Mucosa of descending colon (tissue), 3 donors: ENCODE data around the gene KRT25. TPM values are rescaled to one million over a fixed set of nuclear protein-coding genes. Genes with fewer than 3 reads are reported as not detected.

Source experiments
- ATAC-seq: fragments of 200-7000 bp; cut with Tn5 transposase; one replicate; pipeline ENCODE4 v1.9.1; 2020; ENCODE audit warnings: mild to moderate bottlenecking, moderate library complexity
- DNase-seq, 3 donors: peaks; one replicate each; pipeline ENCODE4 v3.0.0-alpha.2; 2020
- H3K36me3 ChIP-seq: fragments of 200-600 bp; one replicate; pipeline ENCODE4 v1.8.0; 2021; ENCODE audit warnings: low read depth, mild to moderate bottlenecking
- H3K4me1 ChIP-seq: fragments of 200-600 bp; one replicate; pipeline ENCODE4 v1.8.0; 2021; ENCODE audit warnings: low read depth, mild to moderate bottlenecking
- H3K4me3 ChIP-seq: fragments of 200-600 bp; one replicate; pipeline ENCODE4 v1.8.0; 2021; ENCODE audit warnings: mild to moderate bottlenecking
- H3K9me3 ChIP-seq: fragments of 200-600 bp; one replicate; pipeline ENCODE4 v1.8.0; 2021; ENCODE audit warnings: mild to moderate bottlenecking
- CTCF ChIP-seq: fragments of 200-600 bp; IDR thresholded peaks from one replicate; pipeline ENCODE4 v1.8.0; 2022; ENCODE audit warnings: antibody characterized with exemption, mild to moderate bottlenecking
- intact Hi-C, 2 donors: fragments of 100-400 bp; cut with DNase I in 1 of 2; cut with micrococcal nuclease in 1 of 2; formaldehyde crosslinking; loops; one replicate each; pipeline versions ENCODE4 v1.11.0 to v1.11.1; 2022; cut with DNase I, micrococcal nuclease
- total RNA-seq, 3 donors: library from RNA; stranded (reverse); fragmentation: NEBNext Ultra II Directional in 2 of 3; extraction: Animal tissue kit (Norgen Biotek cat#: 25700) in 2 of 3; gene quantifications; one replicate each; pipeline versions ENCODE4 v1.2.1 to v1.2.4, GENCODE V29; 2021 to 2023
- donor health status: DM: no; HTN: no; CAD: no; lungs with moderate emphysema.
- donor health status: DM: no; HTN: no; CAD: no.
- donor health status: DM: no; HTN: yes; CAD: no.

Gene KRT25
- total RNA-seq, 3 donors from 2014 or later, result not detected

DNA sequence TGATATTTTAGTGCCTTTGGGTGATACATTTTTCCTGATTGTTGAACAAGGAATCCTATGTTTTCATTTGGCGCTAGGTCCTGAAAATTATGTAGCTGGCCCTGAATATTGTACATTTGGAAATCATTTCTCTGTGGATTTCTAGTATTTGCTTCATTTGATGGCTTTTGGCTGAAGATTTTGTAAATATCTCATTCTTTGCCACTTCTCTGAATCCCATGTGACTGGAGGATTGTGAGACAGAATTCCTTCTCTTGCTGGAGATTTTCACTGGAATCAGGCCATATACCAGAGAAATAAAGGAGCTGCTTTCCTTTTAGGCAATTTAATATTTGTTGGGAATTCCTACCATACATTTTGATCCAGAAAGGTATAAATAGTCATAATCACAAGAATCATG lies 36.0 kb upstream of the KRT25 start:
- Histone ChIP-seq H3K4me3 (no peak overlapping the region), H3K4me1 (no peaks in the 10 kb centered on the region), H3K9me3 (no peaks in the 10 kb centered on the region), H3K36me3 (no peaks in the 10 kb centered on the region)
- DNase-seq, result no peak
- intact Hi-C loops, result loop anchor here in 1 of 2 donors (5.0 kb wide), 1 partner anchor 174 kb away; no protein-coding TSS in a partner anchor
- TF ChIP-seq CTCF, result no peak
- no peak for ATAC-seq

GRCh38 chr17:40782450-40782849 lies 27.3 kb upstream of the KRT25 start, which contains the start of gene KRT27:
TSS of gene KRT27 (minus strand) at chr17:40782550. CDS start at chr17:40782493, 57 bp downstream.
- intact Hi-C loops, result no loop called here
- Histone ChIP-seq H3K4me3 (no peak within 1 kb of the TSS), H3K36me3 (no peaks in the 10 kb centered on the region), H3K4me1 (no peaks in the 10 kb centered on the region), H3K9me3 (no peaks in the 10 kb centered on the region)
- no peak for DNase-seq
- no peak for TF ChIP-seq CTCF
- no peak for ATAC-seq

- DNase-seq (peak in 1 of 3 donors; percentile 4), ATAC-seq (no peak)
Measured at GRCh38 chr17:40779181-40779909, 24.2 kb upstream of the KRT25 start.

DNA sequence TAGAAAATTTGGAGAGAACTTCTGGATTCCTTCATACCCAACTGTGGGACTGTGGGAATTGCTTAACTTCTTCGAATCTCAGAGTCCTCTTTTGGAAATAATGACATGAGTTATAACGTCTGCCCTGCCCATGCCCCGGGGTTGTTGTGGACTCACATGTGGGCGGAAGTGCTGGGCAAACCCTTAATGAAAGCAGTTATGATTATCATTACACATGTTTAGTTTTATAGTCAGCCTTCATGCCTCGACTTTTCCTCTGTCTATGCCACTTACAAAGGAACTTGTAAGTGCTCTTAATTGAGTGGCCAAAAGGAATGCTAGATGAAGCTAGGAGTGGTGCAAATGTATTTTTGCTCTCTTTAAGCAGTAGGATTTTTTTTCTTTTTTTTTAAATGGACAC lies 23.3 kb upstream of the KRT25 start:
- ATAC-seq, result no peak

More at GRCh38 chr17:40779181-40779909, 24.2 kb upstream of the KRT25 start:
- no peaks in the 10 kb centered on the region for H3K9me3 ChIP-seq
- H3K36me3 ChIP-seq, result no peaks in the 10 kb centered on the region
- no peaks in the 10 kb centered on the region for H3K4me1 ChIP-seq
- intact Hi-C loops, result no loop called here
- TF ChIP-seq CTCF, result no peak
- no peak overlapping the region for H3K4me3 ChIP-seq

DNA sequence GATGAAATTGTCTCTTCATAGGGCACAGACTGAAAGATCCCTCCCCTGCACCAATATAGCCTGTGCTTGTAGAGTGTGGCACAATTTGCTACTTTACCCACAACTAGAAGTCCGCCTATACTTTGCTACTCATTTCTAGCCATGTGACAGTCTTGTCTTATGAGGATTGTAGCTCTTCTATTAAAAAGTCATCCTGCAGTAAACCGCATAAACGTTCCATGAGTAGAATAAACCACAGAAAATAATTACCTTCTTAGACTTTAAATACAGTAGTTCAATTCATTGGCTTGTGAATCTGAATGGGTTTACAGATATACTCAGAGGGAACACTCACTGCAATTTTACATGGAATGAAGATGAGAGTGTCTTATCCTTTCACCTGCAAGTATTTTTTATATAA lies 22.8 kb upstream of the KRT25 start:
- Histone ChIP-seq H3K9me3 (no peaks in the 10 kb centered on the region), H3K4me3 (no peak overlapping the region), H3K36me3 (no peaks in the 10 kb centered on the region), H3K4me1 (no peaks in the 10 kb centered on the region)
- no peak for DNase-seq
- intact Hi-C loops, result no loop called here
- no peak for ATAC-seq
- TF ChIP-seq CTCF, result no peak

More for the DNA sequence above, 23.3 kb upstream of the KRT25 start:
- TF ChIP-seq CTCF, result no peak
- no peak overlapping the region for H3K4me3 ChIP-seq
- no peaks in the 10 kb centered on the region for H3K9me3 ChIP-seq
- no peaks in the 10 kb centered on the region for H3K36me3 ChIP-seq
- no peak for DNase-seq
- no peaks in the 10 kb centered on the region for H3K4me1 ChIP-seq
- intact Hi-C loops, result no loop called here
